ENCODE measurements around the gene ACADVL. TPM values are rescaled to one million over a fixed set of nuclear protein-coding genes. Genes with fewer than 3 reads are reported as not detected.

ACADVL gene
- total and polyA plus RNA-seq, 2 of the 4 experiments (the other 2 are of a cell fraction), result 139 to 752 TPM

- Histone ChIP-seq H2BK15ac (ENCODE audit: low read depth, low read length) (no peak overlapping the region), H4K5ac (ENCODE audit: low read depth, low read length) (no peak overlapping the region), H2BK20ac (ENCODE audit: low read depth, low read length) (no peak overlapping the region), H3K9ac (ENCODE audit: low read depth, low read length) (no peak overlapping the region), H3K4me2 (ENCODE audit: low read depth, low read length) (no peak overlapping the region), H3K79me1 (ENCODE audit: low read depth in 1 of 2, low read length in 2 of 2) (peaks cover 13 to 54% of the 10 kb centered on the region in 2 experiments), H3K18ac (ENCODE audit: low read depth, low read length) (no peak overlapping the region), H3K14ac (replicated peaks; ENCODE audit: low read depth, low read length) (no peak overlapping the region), H3K27ac (ENCODE audit: insufficient read depth, low read length) (no peak overlapping the region), H2BK5ac (ENCODE audit: low read depth, low read length, poor library complexity, severe bottlenecking) (no peak overlapping the region), H3K9me1 (ENCODE audit: insufficient read depth, low read length) (peaks cover 10% of the 10 kb centered on the region), H4K8ac (ENCODE audit: low read depth in 2 of 2, low read length in 2 of 2) (no peak overlapping the region), H3K36me3 (ENCODE audit: control insufficient read depth, insufficient read depth, low read length) (peaks cover 21% of the 10 kb centered on the region), H3K4ac (ENCODE audit: low read depth, low read length) (no peak overlapping the region), H4K20me1 (ENCODE audit: insufficient read depth, low read length) (peaks cover 23% of the 10 kb centered on the region), H3K4me1 (ENCODE audit: control insufficient read depth, insufficient read depth, low read length) (peaks cover 9% of the 10 kb centered on the region), H2AK5ac (ENCODE audit: low read depth, low read length) (no peak overlapping the region), H2BK120ac (ENCODE audit: low read depth, low read length) (no peak overlapping the region), H3K56ac (ENCODE audit: extremely low read depth, insufficient read depth, low read length) (no peak overlapping the region), H2AFZ (replicated peaks; ENCODE audit: low read length, poor library complexity) (no peak overlapping the region), H2AK9ac (replicated peaks; ENCODE audit: low read depth, low read length, poor library complexity) (peak overlapping the region; percentile 28), H3K27me3 (ENCODE audit: control insufficient read depth, insufficient read depth, low read length) (no peaks in the 10 kb centered on the region), H3K23ac (ENCODE audit: low read depth, low read length) (no peak overlapping the region), H3K4me3 (ENCODE audit: insufficient read depth, low read depth, low read length) (no peak overlapping the region), H3K9me3 (ENCODE audit: control insufficient read depth, insufficient read depth, low read length) (no peaks in the 10 kb centered on the region), H4K91ac (ENCODE audit: insufficient read depth, low read depth, low read length) (no peak overlapping the region)
- DNase-seq (no peak), ATAC-seq (ENCODE audit: low read depth) (no peak)
- dilution Hi-C loops (cut with HindIII; ENCODE audit: low sequenced_read_pairs, unreplicated experiment) (no loop called here), intact Hi-C loops (cut with micrococcal nuclease) (no loop called here), in situ Hi-C loops (cut with MboI; ENCODE audit: low sequenced_read_pairs) (no loop called here)
- CTCF ChIA-PET, result no interaction called here
- POLR2A ChIA-PET (ENCODE audit: unreplicated experiment), result no interaction called here
- TF ChIP-seq, protein P1, sequence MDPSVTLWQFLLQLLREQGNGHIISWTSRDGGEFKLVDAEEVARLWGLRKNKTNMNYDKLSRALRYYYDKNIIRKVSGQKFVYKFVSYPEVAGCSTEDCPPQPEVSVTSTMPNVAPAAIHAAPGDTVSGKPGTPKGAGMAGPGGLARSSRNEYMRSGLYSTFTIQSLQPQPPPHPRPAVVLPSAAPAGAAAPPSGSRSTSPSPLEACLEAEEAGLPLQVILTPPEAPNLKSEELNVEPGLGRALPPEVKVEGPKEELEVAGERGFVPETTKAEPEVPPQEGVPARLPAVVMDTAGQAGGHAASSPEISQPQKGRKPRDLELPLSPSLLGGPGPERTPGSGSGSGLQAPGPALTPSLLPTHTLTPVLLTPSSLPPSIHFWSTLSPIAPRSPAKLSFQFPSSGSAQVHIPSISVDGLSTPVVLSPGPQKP (IDR thresholded peaks at IDR 0.05; ENCODE audit: borderline replicate concordance, low read depth, low read length), result no peak
- TF ChIP-seq RCOR1 (IDR thresholded peaks at IDR 0.05; ENCODE audit: insufficient replicate concordance, low read length) (no peak), POLR2A (IDR thresholded peaks at IDR 0.05; ENCODE audit: low read depth, low read length) (no peak), RAD21 (IDR thresholded peaks at IDR 0.05; ENCODE audit: low read length) (no peak), NFE2L2 (IDR thresholded peaks at IDR 0.05; ENCODE audit: low read depth, low read length) (no peak), RFX5 (IDR thresholded peaks at IDR 0.05; ENCODE audit: low read depth, low read length) (no peak), CHD1 (IDR thresholded peaks at IDR 0.05; ENCODE audit: low read depth, low read length) (no peak), BHLHE40 (IDR thresholded peaks at IDR 0.05; ENCODE audit: low read depth, low read length) (no peak), MXI1 (IDR thresholded peaks at IDR 0.05; ENCODE audit: borderline replicate concordance, low read depth, low read length) (no peak), MAZ (IDR thresholded peaks at IDR 0.05; ENCODE audit: borderline replicate concordance, low read depth, low read length) (no peak)
- 92% methylated on average over 6 of the region's 16 CpGs; no CpG with 5 or more reads in 1 of the 2 experiments for WGBS, 2 experiments (ENCODE audit: extremely low coverage in 2 of 2, insufficient read length in 1 of 2)
- TSS peak; percentile 82 for BruUV-seq (replicated peaks)
These were observed 16.3 kb upstream of the ACADVL start for GRCh38 chr17:7203391-7203790.

Data from IMR-90 (cell line).